Stimulated activated CD8-positive, alpha-beta memory T cell treated with anti-CD3 and anti-CD28 coated beads, Interleukin-15, amount 100 ng/mL, for 48 hours (primary cell): ENCODE data around the gene MARK3.

ENCODE experiments used
- DNase-seq, 2 donors: peaks; one replicate each; pipeline ENCODE4 v3.0.0-alpha.2; 2020; ENCODE audit warnings: low read depth in 2 of 2

Gene MARK3

GRCh38 chr14:103442288-103442687 lies 57.1 kb downstream of the MARK3 start:
- DNase-seq = no peak

GRCh38 chr14:103443111-103443510 lies 57.9 kb downstream of the MARK3 start:
- DNase-seq = no peak

GRCh38 chr14:103444837-103445524 lies 59.8 kb downstream of the MARK3 start:
- DNase-seq = no peak

- DNase-seq = no peak
Measured at GRCh38 chr14:103445806-103446205, 60.6 kb downstream of the MARK3 start.

GRCh38 chr14:103448097-103448496 lies 62.9 kb downstream of the MARK3 start:
- DNase-seq = no peak

- no peak for DNase-seq
Measured at GRCh38 chr14:103449634-103450161, 64.5 kb downstream of the MARK3 start.

GRCh38 chr14:103450416-103450815 lies 65.2 kb downstream of the MARK3 start:
- no peak for DNase-seq

GRCh38 chr14:103451401-103451800 lies 66.2 kb downstream of the MARK3 start:
- DNase-seq = no peak

- no peak for DNase-seq
Measured at GRCh38 chr14:103453791-103454190, 68.6 kb downstream of the MARK3 start.

GRCh38 chr14:103456167-103456835 lies 71.1 kb downstream of the MARK3 start:
- DNase-seq = no peak

GRCh38 chr14:103460415-103460814 lies 75.2 kb downstream of the MARK3 start:
- DNase-seq = no peak

- no peak for DNase-seq
Measured at GRCh38 chr14:103463149-103463548, 77.9 kb downstream of the MARK3 start.

- no peak for DNase-seq
Measured at GRCh38 chr14:103463851-103464250, 78.6 kb downstream of the MARK3 start.

- DNase-seq = no peak
Measured at GRCh38 chr14:103472939-103473338, 87.7 kb downstream of the MARK3 start.

GRCh38 chr14:103474893-103475292 lies 89.7 kb downstream of the MARK3 start:
- DNase-seq = no peak

GRCh38 chr14:103476065-103476464 lies 90.8 kb downstream of the MARK3 start:
- DNase-seq = no peak

- no peak for DNase-seq
Measured at GRCh38 chr14:103476631-103477030, 91.4 kb downstream of the MARK3 start.

- DNase-seq = no peak
Measured at GRCh38 chr14:103480595-103480994, 95.4 kb downstream of the MARK3 start.

GRCh38 chr14:103483600-103483999 lies 98.4 kb downstream of the MARK3 start:
- DNase-seq = no peak

- DNase-seq = no peak
Measured at GRCh38 chr14:103485504-103485903, 100.3 kb downstream of the MARK3 start.

GRCh38 chr14:103488071-103488470 lies 102.9 kb downstream of the MARK3 start:
- no peak for DNase-seq

GRCh38 chr14:103488960-103489359 lies 103.7 kb downstream of the MARK3 start:
- DNase-seq = no peak

GRCh38 chr14:103489621-103490020 lies 104.4 kb downstream of the MARK3 start:
- no peak for DNase-seq
